Brain microvascular endothelial cell (primary cell): Measurements from ENCODE around the gene C22orf31.

ENCODE experiments used
- DNase-seq: peaks from one replicate; pipeline ENCODE4 v3.0.0-alpha.2; 2020
- H3K27ac ChIP-seq: fragments of 250-450 bp; sonication (Bioruptor Pico); 2 replicates; pipeline ENCODE4 v1.5.1; 2020; ENCODE audit warnings: mild to moderate bottlenecking, moderate library complexity
- H3K27me3 ChIP-seq: fragments of 250-450 bp; sonication (Bioruptor Pico); replicated peaks from 2 replicates; pipeline ENCODE4 v1.5.1; 2020; ENCODE audit warnings: mild to moderate bottlenecking
- H3K36me3 ChIP-seq: fragments of 250-450 bp; sonication (Bioruptor Pico); replicated peaks from 2 replicates; pipeline ENCODE4 v1.5.1; 2020; ENCODE audit warnings: mild to moderate bottlenecking
- H3K4me3 ChIP-seq: 2 replicates; pipeline ENCODE4 v1.5.1; 2011; ENCODE audit warnings: low read depth, mild to moderate bottlenecking, control low read depth, low read length, moderate library complexity
- in situ Hi-C: cut with HindIII; loops from 2 replicates; pipeline ENCODE4 v1.10.0; 2017; ENCODE audit warnings: low sequenced_read_pairs, low pct_ligation_motif_present
- TF ChIP-seq, protein P1 (sequence below): IDR thresholded peaks from 2 replicates; pipeline ENCODE4 v1.5.1; 2011; ENCODE audit warnings: low read depth, mild to moderate bottlenecking, moderate library complexity, low read length, control low read depth, inconsistent platforms; ENCODE audit errors: missing control alignments

Gene C22orf31

DNA sequence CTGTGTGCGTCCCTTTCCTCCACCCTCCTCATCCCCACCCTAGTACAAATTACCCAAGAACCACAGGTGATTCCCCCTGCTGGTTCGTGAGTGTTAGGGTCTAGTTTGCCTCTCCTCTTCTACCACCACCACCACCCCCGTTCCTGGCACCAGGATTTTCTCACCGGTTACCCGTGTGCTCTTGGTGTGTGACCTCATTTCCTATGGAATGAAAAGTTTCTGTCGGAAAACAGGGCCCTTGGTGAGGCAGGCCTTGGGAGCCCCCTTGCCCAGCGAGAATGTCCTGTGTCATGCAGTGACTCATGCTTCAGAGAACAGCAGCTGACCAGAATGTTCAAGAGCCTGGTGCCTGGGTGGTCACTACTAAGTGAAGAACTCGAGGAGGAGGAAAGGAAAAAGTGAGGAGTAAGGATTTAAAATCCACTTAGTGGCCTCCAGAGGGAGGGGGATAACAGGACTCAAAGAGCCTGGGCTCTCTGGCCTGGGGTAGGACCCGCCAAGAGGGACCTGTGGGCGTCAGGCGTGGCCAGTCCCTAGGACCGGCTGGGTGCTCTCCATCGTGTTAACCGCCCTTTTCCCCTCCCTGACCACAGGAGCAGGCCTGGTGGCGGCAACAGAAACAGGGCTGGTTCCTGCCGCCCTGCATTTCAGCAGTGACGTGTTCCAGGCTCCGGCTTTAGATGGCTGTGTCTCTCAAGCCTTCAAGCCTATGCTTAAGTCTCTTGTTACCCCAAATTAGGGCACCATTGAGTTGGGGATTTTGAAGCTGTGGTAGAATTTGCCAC lies 30.2 kb downstream of the C22orf31 start:
- Histone ChIP-seq H3K27me3 (no peaks in the 10 kb centered on the region), H3K4me3 (peak overlapping the region; percentile 54), H3K27ac (peak overlapping the region; percentile 94), H3K36me3 (no peaks in the 10 kb centered on the region)
- DNase-seq: peak; percentile 96
- in situ Hi-C loops: no loop called here
- TF ChIP-seq, protein P1, sequence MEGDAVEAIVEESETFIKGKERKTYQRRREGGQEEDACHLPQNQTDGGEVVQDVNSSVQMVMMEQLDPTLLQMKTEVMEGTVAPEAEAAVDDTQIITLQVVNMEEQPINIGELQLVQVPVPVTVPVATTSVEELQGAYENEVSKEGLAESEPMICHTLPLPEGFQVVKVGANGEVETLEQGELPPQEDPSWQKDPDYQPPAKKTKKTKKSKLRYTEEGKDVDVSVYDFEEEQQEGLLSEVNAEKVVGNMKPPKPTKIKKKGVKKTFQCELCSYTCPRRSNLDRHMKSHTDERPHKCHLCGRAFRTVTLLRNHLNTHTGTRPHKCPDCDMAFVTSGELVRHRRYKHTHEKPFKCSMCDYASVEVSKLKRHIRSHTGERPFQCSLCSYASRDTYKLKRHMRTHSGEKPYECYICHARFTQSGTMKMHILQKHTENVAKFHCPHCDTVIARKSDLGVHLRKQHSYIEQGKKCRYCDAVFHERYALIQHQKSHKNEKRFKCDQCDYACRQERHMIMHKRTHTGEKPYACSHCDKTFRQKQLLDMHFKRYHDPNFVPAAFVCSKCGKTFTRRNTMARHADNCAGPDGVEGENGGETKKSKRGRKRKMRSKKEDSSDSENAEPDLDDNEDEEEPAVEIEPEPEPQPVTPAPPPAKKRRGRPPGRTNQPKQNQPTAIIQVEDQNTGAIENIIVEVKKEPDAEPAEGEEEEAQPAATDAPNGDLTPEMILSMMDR: peak; percentile 50

DNA sequence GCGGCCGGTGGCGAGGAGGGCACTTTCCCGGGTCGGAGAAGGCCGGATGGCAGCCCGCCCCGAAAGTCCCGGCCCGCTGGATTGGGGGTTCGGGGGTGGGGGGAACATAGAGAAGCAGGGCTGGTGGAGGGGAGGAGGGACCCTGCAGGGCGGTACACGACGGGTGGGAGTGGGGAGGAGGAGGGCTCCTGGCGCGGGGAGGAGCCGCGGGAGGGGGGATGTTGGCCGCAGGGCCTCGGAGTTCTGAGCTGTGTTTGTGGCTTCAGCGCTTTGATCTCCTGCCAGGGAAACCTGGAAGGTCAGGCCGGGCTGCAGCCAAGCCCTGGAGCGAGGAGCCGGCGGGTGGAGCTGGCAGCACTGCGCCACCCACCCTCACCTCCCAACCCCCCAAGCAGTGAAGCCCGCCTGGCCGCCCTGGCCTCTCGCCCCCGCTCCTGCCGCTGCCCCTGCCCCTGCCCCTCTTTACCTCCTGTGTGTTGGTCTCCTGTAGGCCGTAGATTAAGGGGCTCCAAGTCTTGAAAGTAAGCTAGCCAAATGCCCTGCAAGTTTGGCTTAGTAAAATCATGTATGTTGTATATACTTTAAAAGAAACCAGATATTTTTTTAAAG lies 30.9 kb downstream of the C22orf31 start:
- Histone ChIP-seq H3K27ac (peak overlapping the region; percentile 94), H3K4me3 (peak overlapping the region; percentile 54), H3K36me3 (no peaks in the 10 kb centered on the region), H3K27me3 (no peaks in the 10 kb centered on the region)
- peak; percentile 59 for DNase-seq
- TF ChIP-seq, protein P1: no peak
- in situ Hi-C loops: no loop called here

GRCh38 chr22:29030016-29030617 lies 31.5 kb downstream of the C22orf31 start:
- in situ Hi-C loops: no loop called here
- no peaks in the 10 kb centered on the region for H3K27me3 ChIP-seq
- DNase-seq: no peak
- TF ChIP-seq, protein P1: no peak
- no peaks in the 10 kb centered on the region for H3K36me3 ChIP-seq
- peak overlapping the region; percentile 94 for H3K27ac ChIP-seq
- H3K4me3 ChIP-seq: peak overlapping the region; percentile 54

- no peak overlapping the region for H3K27ac ChIP-seq
- in situ Hi-C loops: no loop called here
- no peaks in the 10 kb centered on the region for H3K36me3 ChIP-seq
- TF ChIP-seq, protein P1: no peak
- H3K4me3 ChIP-seq: no peak overlapping the region
- DNase-seq: no peak
- H3K27me3 ChIP-seq: no peaks in the 10 kb centered on the region
These were observed 32.2 kb downstream of the C22orf31 start for GRCh38 chr22:29029202-29030000.

DNA sequence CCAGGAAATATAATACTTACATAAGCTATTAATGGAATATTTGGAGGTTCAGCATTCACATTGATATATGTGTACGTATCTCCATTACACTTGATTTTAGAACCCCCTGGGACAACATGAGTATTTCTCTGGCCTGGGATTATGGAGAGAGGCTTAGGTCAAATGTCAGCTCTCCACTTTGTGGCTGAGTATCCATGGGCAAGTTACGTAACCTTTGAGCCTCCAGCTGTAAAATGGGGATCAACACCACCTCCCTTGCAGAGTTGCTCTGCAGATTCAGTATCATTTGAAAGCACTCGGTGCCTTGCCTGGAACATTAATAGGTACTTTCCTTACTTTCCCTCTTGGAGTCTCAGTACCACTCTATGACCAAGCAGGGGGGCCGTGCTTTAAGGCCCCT lies 33.2 kb downstream of the C22orf31 start:
- Histone ChIP-seq H3K4me3 (no peak overlapping the region), H3K27me3 (no peaks in the 10 kb centered on the region), H3K27ac (no peak overlapping the region), H3K36me3 (no peaks in the 10 kb centered on the region)
- no peak for DNase-seq
- in situ Hi-C loops: no loop called here
- TF ChIP-seq, protein P1: no peak
